ENCODE measurements around the gene NCAPG2.
"Not testable (repeated sequence)": the region's sequence is repeated elsewhere in the genome, so short reads cannot be mapped to it uniquely, and the experiment has no call there.

The NCAPG2 gene

DNA sequence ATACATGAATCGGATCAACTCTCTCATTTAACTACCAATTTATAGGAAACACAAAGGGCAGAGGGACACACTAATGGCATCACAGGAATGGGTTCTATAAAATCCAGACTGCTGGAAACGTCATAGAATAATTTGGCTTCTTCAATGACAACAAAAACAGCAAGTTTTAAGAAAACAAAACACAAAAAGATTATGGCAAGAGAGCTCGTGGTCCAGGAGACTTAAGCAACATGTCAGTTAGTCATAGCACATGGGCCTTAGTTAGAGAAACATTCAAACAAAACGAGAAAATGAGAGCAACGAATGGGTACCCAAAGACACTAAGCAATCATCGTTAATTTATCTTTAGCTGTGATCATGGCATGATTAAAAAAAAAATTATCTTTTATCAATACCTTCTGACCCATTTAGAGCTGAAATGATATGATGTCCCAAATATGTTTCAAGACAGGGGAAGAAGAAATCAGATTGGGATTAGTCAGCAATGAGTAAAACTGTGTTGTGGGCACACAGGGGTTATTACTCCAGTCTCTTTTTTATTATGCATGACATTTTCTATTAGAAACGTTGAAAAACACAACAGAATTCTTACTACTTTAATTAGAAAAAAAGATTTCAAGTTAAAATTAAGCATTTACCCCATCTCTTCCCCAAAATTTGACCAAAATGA lies 28.3 kb downstream of the NCAPG2 start:
- no peaks in the 10 kb centered on the region for H3K9me3 ChIP-seq (ENCODE audit: severe bottlenecking)
- ATAC-seq (ENCODE audit: low read depth) (no peak), DNase-seq (ENCODE audit: low spot score) (no peak)
- no peak overlapping the region for H3K4me3 ChIP-seq (ENCODE audit: severe bottlenecking)
- peaks cover 75% of the 10 kb centered on the region for H3K36me3 ChIP-seq (ENCODE audit: low read depth)
- H3K27me3 ChIP-seq (ENCODE audit: insufficient read depth, poor library complexity, severe bottlenecking): no peaks in the 10 kb centered on the region
- H3K27ac ChIP-seq (ENCODE audit: poor library complexity, severe bottlenecking): no peak overlapping the region
- H3K4me1 ChIP-seq (ENCODE audit: insufficient read depth, poor library complexity, severe bottlenecking): no peaks in the 10 kb centered on the region
- TF ChIP-seq, protein P1, sequence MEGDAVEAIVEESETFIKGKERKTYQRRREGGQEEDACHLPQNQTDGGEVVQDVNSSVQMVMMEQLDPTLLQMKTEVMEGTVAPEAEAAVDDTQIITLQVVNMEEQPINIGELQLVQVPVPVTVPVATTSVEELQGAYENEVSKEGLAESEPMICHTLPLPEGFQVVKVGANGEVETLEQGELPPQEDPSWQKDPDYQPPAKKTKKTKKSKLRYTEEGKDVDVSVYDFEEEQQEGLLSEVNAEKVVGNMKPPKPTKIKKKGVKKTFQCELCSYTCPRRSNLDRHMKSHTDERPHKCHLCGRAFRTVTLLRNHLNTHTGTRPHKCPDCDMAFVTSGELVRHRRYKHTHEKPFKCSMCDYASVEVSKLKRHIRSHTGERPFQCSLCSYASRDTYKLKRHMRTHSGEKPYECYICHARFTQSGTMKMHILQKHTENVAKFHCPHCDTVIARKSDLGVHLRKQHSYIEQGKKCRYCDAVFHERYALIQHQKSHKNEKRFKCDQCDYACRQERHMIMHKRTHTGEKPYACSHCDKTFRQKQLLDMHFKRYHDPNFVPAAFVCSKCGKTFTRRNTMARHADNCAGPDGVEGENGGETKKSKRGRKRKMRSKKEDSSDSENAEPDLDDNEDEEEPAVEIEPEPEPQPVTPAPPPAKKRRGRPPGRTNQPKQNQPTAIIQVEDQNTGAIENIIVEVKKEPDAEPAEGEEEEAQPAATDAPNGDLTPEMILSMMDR (IDR thresholded peaks at IDR 0.05; ENCODE audit: poor library complexity, severe bottlenecking): no peak

- Histone ChIP-seq H3K36me3 (ENCODE audit: low read depth) (peaks cover 67% of the 10 kb centered on the region), H3K9me3 (ENCODE audit: severe bottlenecking) (no peaks in the 10 kb centered on the region), H3K4me1 (ENCODE audit: insufficient read depth, poor library complexity, severe bottlenecking) (no peaks in the 10 kb centered on the region), H3K27me3 (ENCODE audit: insufficient read depth, poor library complexity, severe bottlenecking) (no peaks in the 10 kb centered on the region), H3K4me3 (ENCODE audit: severe bottlenecking) (no peak overlapping the region), H3K27ac (ENCODE audit: poor library complexity, severe bottlenecking) (no peak overlapping the region)
- ATAC-seq (ENCODE audit: low read depth): peak; percentile 58; the same call in 2 of the 3 replicates
- TF ChIP-seq, protein P1 (IDR thresholded peaks at IDR 0.05; ENCODE audit: poor library complexity, severe bottlenecking): no peak
- no peak for DNase-seq (ENCODE audit: low spot score)
Observed at GRCh38 chr7:158672975-158673374, 31.6 kb downstream of the NCAPG2 start.

GRCh38 chr7:158668086-158668485 lies 36.5 kb downstream of the NCAPG2 start:
- peaks cover 59% of the 10 kb centered on the region for H3K36me3 ChIP-seq (ENCODE audit: low read depth)
- not testable (repeated sequence) for H3K27me3 ChIP-seq (ENCODE audit: insufficient read depth, poor library complexity, severe bottlenecking); H3K4me1 ChIP-seq (ENCODE audit: insufficient read depth, poor library complexity, severe bottlenecking); H3K4me3 ChIP-seq (ENCODE audit: severe bottlenecking); DNase-seq (ENCODE audit: low spot score); H3K9me3 ChIP-seq (ENCODE audit: severe bottlenecking); ATAC-seq (ENCODE audit: low read depth); H3K27ac ChIP-seq (ENCODE audit: poor library complexity, severe bottlenecking)

- H3K27me3 ChIP-seq (ENCODE audit: insufficient read depth, poor library complexity, severe bottlenecking); H3K4me1 ChIP-seq (ENCODE audit: insufficient read depth, poor library complexity, severe bottlenecking); H3K27ac ChIP-seq (ENCODE audit: poor library complexity, severe bottlenecking); H3K4me3 ChIP-seq (ENCODE audit: severe bottlenecking); DNase-seq (ENCODE audit: low spot score); H3K9me3 ChIP-seq (ENCODE audit: severe bottlenecking); ATAC-seq (ENCODE audit: low read depth): not testable (repeated sequence)
- H3K36me3 ChIP-seq (ENCODE audit: low read depth): peaks cover 64% of the 10 kb centered on the region
Observed at GRCh38 chr7:158666966-158667678, 37.5 kb downstream of the NCAPG2 start.

- H3K27me3 ChIP-seq (ENCODE audit: insufficient read depth, poor library complexity, severe bottlenecking): no peaks in the 10 kb centered on the region
Observed at GRCh38 chr7:158666401-158666800, 38.2 kb downstream of the NCAPG2 start.

More at GRCh38 chr7:158666401-158666800, 38.2 kb downstream of the NCAPG2 start:
- Histone ChIP-seq H3K9me3 (ENCODE audit: severe bottlenecking) (no peaks in the 10 kb centered on the region), H3K4me1 (ENCODE audit: insufficient read depth, poor library complexity, severe bottlenecking) (no peaks in the 10 kb centered on the region), H3K4me3 (ENCODE audit: severe bottlenecking) (no peak overlapping the region), H3K36me3 (ENCODE audit: low read depth) (peaks cover 65% of the 10 kb centered on the region), H3K27ac (ENCODE audit: poor library complexity, severe bottlenecking) (no peak overlapping the region)
- ATAC-seq (ENCODE audit: low read depth) (no peak), DNase-seq (ENCODE audit: low spot score) (no peak)
- TF ChIP-seq, protein P1 (IDR thresholded peaks at IDR 0.05; ENCODE audit: poor library complexity, severe bottlenecking): no peak
